Astrocyte (in vitro differentiated cells and primary cell): ENCODE results near the gene SGPP1. TPM values are rescaled to one million over a fixed set of nuclear protein-coding genes. Genes with fewer than 3 reads are reported as not detected.

Experiments used
- DNase-seq: peaks from one replicate; pipeline ENCODE4 v3.0.0-alpha.2; 2010; ENCODE audit warnings: low read depth
- FAIRE-seq: peaks from 2 replicates; lab custom pipeline; 2011; peaks lifted over from hg19 to GRCh38; lab: Jason Lieb, UNC
- H2AFZ ChIP-seq: 2 replicates; pipeline ENCODE4 v1.6.0; 2012; ENCODE audit warnings: low read depth, low read length, inconsistent platforms
- H3K27ac ChIP-seq: 2 replicates; pipeline ENCODE4 v1.5.1; 2011; ENCODE audit warnings: low read depth, low read length, inconsistent platforms
- H3K27me3 ChIP-seq: 2 replicates; pipeline ENCODE4 v1.6.0; 2011; ENCODE audit warnings: low read length, inconsistent platforms; ENCODE audit not compliant: insufficient read depth
- H3K36me3 ChIP-seq: 2 replicates; pipeline ENCODE4 v1.5.1; 2011; ENCODE audit warnings: low read length, inconsistent platforms; ENCODE audit not compliant: insufficient read depth
- H3K4me1 ChIP-seq: 2 replicates; pipeline ENCODE4 v1.5.1; 2011; ENCODE audit warnings: low read length, inconsistent platforms; ENCODE audit not compliant: insufficient read depth
- H3K4me2 ChIP-seq: 2 replicates; pipeline ENCODE4 v1.6.0; 2012; ENCODE audit warnings: low read length, inconsistent platforms
- H3K4me3 ChIP-seq: 2 replicates; pipeline ENCODE4 v1.5.1; 2011; ENCODE audit warnings: low read depth, mild to moderate bottlenecking, low read length, inconsistent platforms; ENCODE audit not compliant: insufficient read depth
- H3K79me2 ChIP-seq: 2 replicates; pipeline ENCODE4 v1.6.0; 2012; ENCODE audit warnings: mild to moderate bottlenecking, low read length, inconsistent platforms; ENCODE audit not compliant: insufficient read depth
- H3K9ac ChIP-seq: 2 replicates; pipeline ENCODE4 v1.6.0; 2012; ENCODE audit warnings: mild to moderate bottlenecking, low read length, inconsistent platforms
- H3K9me3 ChIP-seq: 2 replicates; pipeline ENCODE4 v1.5.1; 2012; ENCODE audit warnings: low read depth, mild to moderate bottlenecking, low read length, inconsistent platforms; ENCODE audit not compliant: insufficient read depth
- H4K20me1 ChIP-seq: 2 replicates; pipeline ENCODE4 v1.6.0; 2012; ENCODE audit warnings: low read length, inconsistent platforms; ENCODE audit not compliant: insufficient read depth
- H3K27ac Mint-ChIP-seq: one replicate; pipeline ENCODE4 v1.8.0; 2021; ENCODE audit warnings: mild to moderate bottlenecking, mixed read lengths; ENCODE audit not compliant: unreplicated experiment
- H3K27me3 Mint-ChIP-seq: one replicate; pipeline ENCODE4 v1.8.0; 2021; ENCODE audit warnings: low read depth, mixed read lengths; ENCODE audit not compliant: unreplicated experiment
- H3K36me3 Mint-ChIP-seq: one replicate; pipeline ENCODE4 v1.8.0; 2021; ENCODE audit warnings: low read depth, mixed read lengths; ENCODE audit not compliant: unreplicated experiment
- H3K4me1 Mint-ChIP-seq: one replicate; pipeline ENCODE4 v1.8.0; 2021; ENCODE audit warnings: low read depth, mixed read lengths; ENCODE audit not compliant: unreplicated experiment
- H3K4me3 Mint-ChIP-seq: one replicate; pipeline ENCODE4 v1.8.0; 2021; ENCODE audit warnings: mild to moderate bottlenecking, moderate library complexity, mixed read lengths; ENCODE audit not compliant: unreplicated experiment
- H3K9me3 Mint-ChIP-seq: one replicate; pipeline ENCODE4 v1.8.0; 2021; ENCODE audit warnings: mild to moderate bottlenecking, mixed read lengths; ENCODE audit not compliant: unreplicated experiment
- EZH2 ChIP-seq: IDR thresholded peaks from 2 replicates; pipeline ENCODE4 v1.6.1; 2012; ENCODE audit warnings: mild to moderate bottlenecking, low read length, inconsistent platforms; ENCODE audit not compliant: insufficient read depth
- total RNA-seq: library from RNA; stranded (reverse); gene quantifications from 2 replicates; pipeline ENCODE4 v1.2.1, GENCODE V29; 2021
- TF ChIP-seq, protein P1 (sequence below): IDR thresholded peaks from 2 replicates; pipeline ENCODE4 v1.5.1; 2011; ENCODE audit warnings: low read depth, mild to moderate bottlenecking, inconsistent platforms, low read length, moderate library complexity; ENCODE audit not compliant: insufficient read depth

Gene SGPP1
- total RNA-seq, 1 donor from 2014 or later, result 13.9 TPM

DNA sequence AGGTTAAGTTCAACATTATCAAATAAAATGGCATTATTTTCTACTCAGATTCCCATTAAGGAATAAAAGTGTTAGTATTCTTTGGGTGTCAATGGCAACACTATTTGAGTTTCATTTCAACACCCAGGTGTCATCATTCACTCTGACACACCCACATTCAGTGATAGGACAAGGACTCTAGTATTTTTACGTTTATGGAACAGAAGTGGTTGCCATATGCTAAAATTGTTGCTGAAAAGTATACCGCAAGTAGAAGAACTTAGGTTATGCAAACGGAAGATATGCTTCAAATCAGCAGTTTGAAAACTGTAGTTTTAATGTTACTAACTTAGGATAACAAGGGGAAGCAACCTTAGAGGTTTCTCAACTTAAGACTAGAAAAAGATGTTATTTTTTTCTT is 20.0 kb upstream of the SGPP1 start:
- peaks cover 2% of the 10 kb centered on the region for H3K27me3 Mint-ChIP-seq
- no peak for DNase-seq
- Histone ChIP-seq H3K79me2 (no peaks in the 10 kb centered on the region), H2AFZ (no peak overlapping the region), H4K20me1 (no peaks in the 10 kb centered on the region), H3K4me1 (peaks cover 4% of the 10 kb centered on the region), H3K4me3 (no peak overlapping the region), H3K27ac (no peak overlapping the region), H3K27me3 (no peaks in the 10 kb centered on the region), H3K9me3 (no peaks in the 10 kb centered on the region), H3K36me3 (no peaks in the 10 kb centered on the region), H3K4me2 (no peak overlapping the region), H3K9ac (no peak overlapping the region)
- TF ChIP-seq, protein P1, sequence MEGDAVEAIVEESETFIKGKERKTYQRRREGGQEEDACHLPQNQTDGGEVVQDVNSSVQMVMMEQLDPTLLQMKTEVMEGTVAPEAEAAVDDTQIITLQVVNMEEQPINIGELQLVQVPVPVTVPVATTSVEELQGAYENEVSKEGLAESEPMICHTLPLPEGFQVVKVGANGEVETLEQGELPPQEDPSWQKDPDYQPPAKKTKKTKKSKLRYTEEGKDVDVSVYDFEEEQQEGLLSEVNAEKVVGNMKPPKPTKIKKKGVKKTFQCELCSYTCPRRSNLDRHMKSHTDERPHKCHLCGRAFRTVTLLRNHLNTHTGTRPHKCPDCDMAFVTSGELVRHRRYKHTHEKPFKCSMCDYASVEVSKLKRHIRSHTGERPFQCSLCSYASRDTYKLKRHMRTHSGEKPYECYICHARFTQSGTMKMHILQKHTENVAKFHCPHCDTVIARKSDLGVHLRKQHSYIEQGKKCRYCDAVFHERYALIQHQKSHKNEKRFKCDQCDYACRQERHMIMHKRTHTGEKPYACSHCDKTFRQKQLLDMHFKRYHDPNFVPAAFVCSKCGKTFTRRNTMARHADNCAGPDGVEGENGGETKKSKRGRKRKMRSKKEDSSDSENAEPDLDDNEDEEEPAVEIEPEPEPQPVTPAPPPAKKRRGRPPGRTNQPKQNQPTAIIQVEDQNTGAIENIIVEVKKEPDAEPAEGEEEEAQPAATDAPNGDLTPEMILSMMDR, result no peak
- TF ChIP-seq EZH2, result no peak
- no peaks in the 10 kb centered on the region for H3K36me3 Mint-ChIP-seq
- H3K9me3 Mint-ChIP-seq, result no peaks in the 10 kb centered on the region
- no peak for FAIRE-seq
- no peak overlapping the region for H3K27ac Mint-ChIP-seq
- peaks cover 4% of the 10 kb centered on the region for H3K4me1 Mint-ChIP-seq
- H3K4me3 Mint-ChIP-seq, result no peak overlapping the region

DNA sequence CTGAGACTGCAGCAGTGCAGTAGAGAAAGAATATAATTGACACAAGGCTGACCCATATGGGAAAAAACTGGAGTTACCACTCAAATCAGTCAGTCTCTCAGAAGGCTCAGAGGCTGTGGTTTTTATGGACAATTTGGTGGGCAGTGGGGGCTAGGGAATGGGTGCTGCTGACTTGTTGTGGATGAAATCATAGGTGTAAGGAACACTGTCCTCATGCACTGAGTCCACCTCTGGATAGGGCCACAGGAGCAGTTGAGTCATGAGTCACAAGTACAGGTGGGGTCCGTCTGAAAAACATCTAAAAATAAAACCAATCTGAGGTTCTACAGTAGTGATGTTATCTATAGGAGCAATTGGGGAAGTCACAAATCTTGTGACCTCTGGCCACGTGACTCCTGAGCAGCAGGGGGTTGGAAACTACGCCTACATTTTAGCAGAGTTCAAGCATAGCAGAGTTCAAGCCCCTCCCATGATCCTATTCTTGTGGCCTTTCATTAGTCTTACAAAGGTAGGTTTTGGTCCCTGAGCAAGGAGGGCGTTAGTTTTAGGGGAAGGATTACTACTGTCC is 18.1 kb upstream of the SGPP1 start:
- H3K4me1 Mint-ChIP-seq, result no peaks in the 10 kb centered on the region
- H3K27ac Mint-ChIP-seq, result no peak overlapping the region
- Histone ChIP-seq H3K4me1 (no peaks in the 10 kb centered on the region), H3K27me3 (no peaks in the 10 kb centered on the region), H3K9me3 (no peaks in the 10 kb centered on the region), H3K79me2 (no peaks in the 10 kb centered on the region), H3K4me2 (no peak overlapping the region), H3K36me3 (no peaks in the 10 kb centered on the region), H3K4me3 (no peak overlapping the region), H4K20me1 (no peaks in the 10 kb centered on the region), H3K27ac (no peak overlapping the region), H2AFZ (no peak overlapping the region), H3K9ac (no peak overlapping the region)
- H3K36me3 Mint-ChIP-seq, result no peaks in the 10 kb centered on the region
- no peak for TF ChIP-seq EZH2
- TF ChIP-seq, protein P1, result no peak
- peaks cover 2% of the 10 kb centered on the region for H3K27me3 Mint-ChIP-seq
- no peak for FAIRE-seq
- DNase-seq, result no peak
- no peaks in the 10 kb centered on the region for H3K9me3 Mint-ChIP-seq
- no peak overlapping the region for H3K4me3 Mint-ChIP-seq

- TF ChIP-seq, protein P1, result no peak
- no peak for TF ChIP-seq EZH2
- DNase-seq (no peak), FAIRE-seq (no peak)
- no peaks in the 10 kb centered on the region for H3K4me1 Mint-ChIP-seq
- H3K4me1 ChIP-seq, result no peaks in the 10 kb centered on the region
- H3K36me3 Mint-ChIP-seq, result no peaks in the 10 kb centered on the region
- H3K4me3 ChIP-seq, result no peak overlapping the region
- H3K27me3 ChIP-seq, result no peaks in the 10 kb centered on the region
- H3K27ac ChIP-seq, result no peak overlapping the region
- no peaks in the 10 kb centered on the region for H4K20me1 ChIP-seq
- no peaks in the 10 kb centered on the region for H3K36me3 ChIP-seq
- H3K79me2 ChIP-seq, result no peaks in the 10 kb centered on the region
- no peak overlapping the region for H2AFZ ChIP-seq
- no peaks in the 10 kb centered on the region for H3K9me3 Mint-ChIP-seq
- H3K4me2 ChIP-seq, result no peak overlapping the region
- peaks cover 5% of the 10 kb centered on the region for H3K27me3 Mint-ChIP-seq
- no peak overlapping the region for H3K27ac Mint-ChIP-seq
- no peak overlapping the region for H3K4me3 Mint-ChIP-seq
- no peak overlapping the region for H3K9ac ChIP-seq
- no peaks in the 10 kb centered on the region for H3K9me3 ChIP-seq
Measured at GRCh38 chr14:63745272-63745671, 17.4 kb upstream of the SGPP1 start.
